ENCODE results near the gene HLA-DRB1. TPM values are rescaled to one million over a fixed set of nuclear protein-coding genes. Genes with fewer than 3 reads are reported as not detected.
"Not testable (repeated sequence)": the region's sequence is repeated elsewhere in the genome, so short reads cannot be mapped to it uniquely, and the experiment has no call there.

The HLA-DRB1 gene
- 1,928 TPM for polyA plus RNA-seq

GRCh38 chr6:32589596-32590449 lies at the start of gene HLA-DRB1:
TSS of gene HLA-DRB1 (minus strand) at chr6:32589848. CDS start at chr6:32589742, 106 bp downstream.
- Mint-ChIP-seq H3K4me3 (peak within 1 kb of the TSS; percentile 87 to 97 (median 95)), H3K4me1 (peaks cover 26 to 41% (median 35%) of the 10 kb centered on the region in 3 donors), H3K9me3 (no peaks in the 10 kb centered on the region)

GRCh38 chr6:32638532-32639219 lies 49.0 kb upstream of the HLA-DRB1 start:
- Mint-ChIP-seq H3K27ac (peak overlapping the region; percentile 97 to 100 (median 99)), H3K4me1 (peaks cover 60 to 68% (median 63%) of the 10 kb centered on the region in 3 donors), H3K36me3 (peaks cover 21% of the 10 kb centered on the region), H3K4me3 (peak overlapping the region; percentile 94 to 100 (median 96)), H3K9me3 (no peaks in the 10 kb centered on the region), H3K27me3 (no peaks in the 10 kb centered on the region)

More at GRCh38 chr6:32589596-32590449, at the start of gene HLA-DRB1:
- Mint-ChIP-seq H3K27me3 (no peaks in the 10 kb centered on the region), H3K36me3 (peaks cover 20% of the 10 kb centered on the region), H3K27ac (peak within 1 kb of the TSS; percentile 94 to 99 (median 98))

- peaks cover 56 to 64% (median 57%) of the 10 kb centered on the region in 3 donors for H3K4me1 Mint-ChIP-seq
- no peaks in the 10 kb centered on the region for H3K9me3 Mint-ChIP-seq
- no peaks in the 10 kb centered on the region for H3K27me3 Mint-ChIP-seq
- peak overlapping the region; percentile 97 to 100 (median 99) for H3K27ac Mint-ChIP-seq
- H3K36me3 Mint-ChIP-seq, result peaks cover 15% of the 10 kb centered on the region
- peak overlapping the region; percentile 94 to 100 (median 98) for H3K4me3 Mint-ChIP-seq
Observed at GRCh38 chr6:32637883-32638282, 48.2 kb upstream of the HLA-DRB1 start.

- peak within 1 kb of the TSS; percentile 97 to 100 (median 99) for H3K27ac Mint-ChIP-seq
- H3K27me3 Mint-ChIP-seq, result no peaks in the 10 kb centered on the region
- H3K4me3 Mint-ChIP-seq, result peak within 1 kb of the TSS; percentile 94 to 100 (median 98)
- peaks cover 54 to 64% (median 57%) of the 10 kb centered on the region in 3 donors for H3K4me1 Mint-ChIP-seq
- peaks cover 14% of the 10 kb centered on the region for H3K36me3 Mint-ChIP-seq
- H3K9me3 Mint-ChIP-seq, result no peaks in the 10 kb centered on the region
Observed at GRCh38 chr6:32637219-32637880, 47.7 kb upstream of the HLA-DRB1 start, which contains the start of gene HLA-DQA1. TSS of gene HLA-DQA1 (plus strand) at chr6:32637406. CDS start at chr6:32637459, 53 bp downstream.

DNA sequence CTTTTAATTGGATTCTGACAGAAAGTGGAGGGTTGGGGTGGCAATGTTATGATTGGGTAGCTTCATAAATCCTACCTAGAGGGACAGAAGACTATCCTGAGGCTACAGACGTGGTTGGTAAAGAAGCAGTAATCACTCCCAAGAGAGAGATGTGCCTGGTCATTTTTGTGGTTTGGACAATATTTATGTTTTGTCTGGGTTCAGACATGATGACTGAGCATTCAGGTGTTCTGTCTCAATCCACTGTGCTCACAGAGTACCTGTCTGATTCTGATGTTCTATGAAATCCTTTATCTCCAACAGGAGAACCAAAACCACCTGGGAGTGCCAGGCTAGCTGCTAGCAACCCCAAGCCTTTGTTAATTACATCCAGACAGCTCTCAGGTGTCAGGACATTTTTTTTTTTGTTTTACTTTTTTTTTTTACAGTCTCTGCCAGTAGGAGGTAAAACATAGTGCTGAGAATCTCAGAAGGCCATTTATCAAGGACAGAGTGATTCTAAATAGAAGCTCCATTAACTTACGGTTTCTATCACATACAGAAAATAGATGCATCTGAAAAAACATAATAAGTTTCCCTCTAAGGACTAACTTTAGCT lies 46.0 kb upstream of the HLA-DRB1 start:
- Mint-ChIP-seq H3K9me3 (peaks cover 0 to 2% (median 0%) of the 10 kb centered on the region in 3 donors), H3K27me3 (no peaks in the 10 kb centered on the region), H3K4me3 (peak overlapping the region; percentile 87 to 100 (median 96)), H3K36me3 (peaks cover 12% of the 10 kb centered on the region), H3K4me1 (peaks cover 38 to 53% (median 50%) of the 10 kb centered on the region in 3 donors), H3K27ac (peak overlapping the region; percentile 97 to 100 (median 99))

GRCh38 chr6:32629793-32630192 lies 40.1 kb upstream of the HLA-DRB1 start:
- H3K27me3 Mint-ChIP-seq, H3K36me3 Mint-ChIP-seq, H3K9me3 Mint-ChIP-seq: not testable (repeated sequence)
- peak overlapping the region in 2 of 4 donors; percentile 88 to 92 for H3K4me3 Mint-ChIP-seq
- H3K27ac Mint-ChIP-seq, result peak overlapping the region in 2 of 3 donors; percentile 86 to 97
- H3K4me1 Mint-ChIP-seq, result peaks cover 55 to 64% (median 60%) of the 10 kb centered on the region in 3 donors

- H3K9me3 Mint-ChIP-seq, result peaks cover 0 to 6% (median 0%) of the 10 kb centered on the region in 3 donors
- peak overlapping the region; percentile 94 to 99 (median 97) for H3K27ac Mint-ChIP-seq
- H3K36me3 Mint-ChIP-seq, result peaks cover 3% of the 10 kb centered on the region
- H3K4me1 Mint-ChIP-seq, result peaks cover 55 to 62% (median 62%) of the 10 kb centered on the region in 3 donors
- no peaks in the 10 kb centered on the region for H3K27me3 Mint-ChIP-seq
- H3K4me3 Mint-ChIP-seq, result peak overlapping the region; percentile 86 to 94 (median 88)
Observed at GRCh38 chr6:32627831-32628230, 38.2 kb upstream of the HLA-DRB1 start.

DNA sequence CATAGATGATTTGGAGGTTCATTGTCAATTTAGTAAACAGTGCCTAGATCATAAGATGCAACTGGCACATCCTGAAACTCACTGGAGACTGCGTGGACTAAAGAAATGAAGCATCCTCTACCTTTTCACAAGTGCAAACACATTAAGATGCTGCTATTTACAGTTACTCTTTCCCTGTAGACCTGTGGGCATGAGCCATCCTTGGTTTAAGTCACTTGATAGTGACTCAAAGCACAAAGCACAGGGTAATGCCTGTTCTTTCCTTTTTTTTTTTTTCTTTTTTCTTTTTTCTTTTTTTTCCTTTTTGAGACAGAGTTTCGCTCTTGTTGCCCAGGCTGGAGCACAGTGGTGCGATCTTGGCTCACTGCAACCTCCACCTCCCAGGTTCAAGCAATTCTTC lies 37.6 kb upstream of the HLA-DRB1 start:
- Mint-ChIP-seq H3K4me3 (peak overlapping the region in 3 of 4 donors; percentile 86 to 94 (median 88)), H3K36me3 (peaks cover 3% of the 10 kb centered on the region), H3K27me3 (no peaks in the 10 kb centered on the region), H3K4me1 (peaks cover 56 to 64% (median 62%) of the 10 kb centered on the region in 3 donors), H3K27ac (peak overlapping the region; percentile 94 to 99 (median 97)), H3K9me3 (peaks cover 0 to 6% (median 0%) of the 10 kb centered on the region in 3 donors)

DNA sequence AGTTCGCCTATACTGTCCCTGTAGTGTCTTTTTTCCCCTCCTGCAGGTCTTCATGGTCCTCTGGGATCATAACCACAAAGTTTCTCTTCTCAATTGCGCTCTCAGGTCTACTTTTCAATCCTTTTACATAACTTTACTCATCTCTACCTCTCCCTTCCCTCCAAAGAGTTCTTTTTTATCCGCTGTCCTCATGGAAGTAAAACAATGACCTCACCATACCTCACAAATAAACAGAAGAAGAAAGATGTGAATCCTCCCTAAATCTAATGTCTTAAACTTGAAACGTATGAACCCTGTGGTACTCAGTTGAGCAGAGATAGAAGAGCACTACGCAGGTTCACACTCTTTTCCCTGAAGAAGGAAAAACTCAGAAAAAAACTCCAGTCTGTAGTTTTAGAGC lies 35.5 kb upstream of the HLA-DRB1 start:
- Mint-ChIP-seq H3K9me3 (peaks cover 0 to 2% (median 0%) of the 10 kb centered on the region in 3 donors), H3K27me3 (no peaks in the 10 kb centered on the region), H3K27ac (peak overlapping the region; percentile 91 to 98 (median 91)), H3K4me1 (peaks cover 48 to 74% (median 66%) of the 10 kb centered on the region in 3 donors), H3K36me3 (peaks cover 3% of the 10 kb centered on the region), H3K4me3 (peak overlapping the region; percentile 70 to 92 (median 81))

- H3K4me3 Mint-ChIP-seq, result peak overlapping the region in 3 of 4 donors; percentile 80 to 92 (median 82)
- peak overlapping the region; percentile 91 to 99 (median 97) for H3K27ac Mint-ChIP-seq
- H3K9me3 Mint-ChIP-seq, result peaks cover 0 to 2% (median 0%) of the 10 kb centered on the region in 3 donors
- peaks cover 43 to 74% (median 61%) of the 10 kb centered on the region in 3 donors for H3K4me1 Mint-ChIP-seq
- H3K36me3 Mint-ChIP-seq, result peaks cover 3% of the 10 kb centered on the region
- H3K27me3 Mint-ChIP-seq, result no peaks in the 10 kb centered on the region
Observed at GRCh38 chr6:32624565-32624964, 34.9 kb upstream of the HLA-DRB1 start.

- Mint-ChIP-seq H3K4me3 (peak overlapping the region; percentile 9 to 70 (median 42)), H3K27me3 (no peaks in the 10 kb centered on the region), H3K9me3 (peaks cover 0 to 2% (median 0%) of the 10 kb centered on the region in 3 donors), H3K36me3 (no peaks in the 10 kb centered on the region), H3K4me1 (peaks cover 35 to 68% (median 53%) of the 10 kb centered on the region in 3 donors), H3K27ac (peak overlapping the region; percentile 91 to 99 (median 97))
Observed at GRCh38 chr6:32623693-32624092, 34.0 kb upstream of the HLA-DRB1 start.

DNA sequence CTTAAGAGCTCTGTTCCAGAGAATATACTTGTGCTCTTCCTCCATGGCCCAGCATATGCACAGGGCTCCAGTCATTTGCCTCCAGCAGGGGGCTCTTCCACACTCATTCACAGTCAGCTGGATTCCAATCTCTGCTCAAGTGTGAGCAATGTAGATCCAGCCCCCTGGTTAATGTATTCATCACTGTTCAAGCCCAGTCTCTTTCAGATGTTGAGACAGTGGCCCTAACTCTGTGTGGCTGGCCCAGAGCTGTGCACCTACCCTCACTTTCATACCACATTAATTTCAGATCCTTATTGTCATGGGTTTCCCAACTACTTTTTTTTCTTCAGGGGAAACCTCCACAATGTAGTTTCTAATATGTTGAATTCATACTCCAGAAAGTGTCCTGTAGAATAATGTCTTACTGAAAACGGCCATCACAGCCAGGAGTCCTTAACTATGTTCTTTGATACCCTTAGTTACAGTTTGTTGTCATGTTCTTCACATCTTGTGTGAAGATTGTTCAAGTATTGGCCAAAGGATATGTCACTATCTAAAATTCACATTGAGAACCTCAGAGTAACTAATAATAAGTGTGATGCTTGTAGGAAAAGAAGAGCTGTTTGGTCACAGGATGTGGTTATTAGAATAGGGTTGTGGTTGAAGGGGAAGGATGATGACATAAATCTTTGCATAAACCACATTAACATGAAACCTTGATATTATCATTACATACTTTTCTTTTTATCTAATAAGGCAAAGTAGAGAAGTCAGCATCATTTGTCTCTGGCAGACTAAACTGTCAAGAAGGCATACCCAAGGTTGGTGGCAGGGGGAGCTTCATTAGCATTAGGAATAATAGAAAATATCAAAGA lies 33.1 kb upstream of the HLA-DRB1 start:
- peak overlapping the region; percentile 39 to 90 (median 70) for H3K4me3 Mint-ChIP-seq
- H3K36me3 Mint-ChIP-seq, result no peaks in the 10 kb centered on the region
- peaks cover 0 to 4% (median 1%) of the 10 kb centered on the region in 3 donors for H3K9me3 Mint-ChIP-seq
- H3K27ac Mint-ChIP-seq, result peak overlapping the region; percentile 91 to 99 (median 97)
- no peaks in the 10 kb centered on the region for H3K27me3 Mint-ChIP-seq
- peaks cover 31 to 61% (median 50%) of the 10 kb centered on the region in 3 donors for H3K4me1 Mint-ChIP-seq

GRCh38 chr6:32621372-32621771 lies 31.7 kb upstream of the HLA-DRB1 start:
- Mint-ChIP-seq H3K27me3 (no peaks in the 10 kb centered on the region), H3K36me3 (no peaks in the 10 kb centered on the region), H3K9me3 (peaks cover 0 to 10% (median 4%) of the 10 kb centered on the region in 3 donors), H3K4me3 (peak overlapping the region in 2 of 4 donors; percentile 15 to 55), H3K27ac (peak overlapping the region; percentile 91 to 99 (median 97)), H3K4me1 (peaks cover 35 to 54% (median 45%) of the 10 kb centered on the region in 3 donors)
